ENCODE measurements around the gene USP28. TPM values are rescaled to one million over a fixed set of nuclear protein-coding genes. Genes with fewer than 3 reads are reported as not detected.
"Not testable (repeated sequence)": the region's sequence is repeated elsewhere in the genome, so short reads cannot be mapped to it uniquely, and the experiment has no call there.

Gene USP28
- total RNA-seq, 1 donor from 2014 or later, result 34.8 TPM

DNA sequence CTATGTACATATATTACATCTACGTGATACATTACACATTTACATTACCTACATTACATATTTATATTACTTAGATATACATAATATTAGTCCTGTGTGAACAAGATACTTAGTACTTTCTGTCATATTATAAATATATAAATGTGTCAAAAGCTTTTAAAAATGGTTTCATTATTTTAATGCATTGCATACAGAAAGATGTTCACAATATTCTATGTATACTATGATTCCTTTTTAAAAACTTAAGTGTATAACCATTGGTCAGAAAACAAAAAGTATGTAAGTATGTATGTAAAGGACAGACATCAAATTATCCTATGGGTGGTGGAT is 101.2 kb downstream of the USP28 start:
- Mint-ChIP-seq H3K4me1 (ENCODE audit: low read depth) (peaks cover 20% of the 10 kb centered on the region), H3K27ac (peak overlapping the region; percentile 98), H3K27me3 (ENCODE audit: low read depth) (peaks cover 12% of the 10 kb centered on the region), H3K4me3 (ENCODE audit: low read depth) (peak overlapping the region; percentile 98), H3K9me3 (no peaks in the 10 kb centered on the region), H3K36me3 (ENCODE audit: low read depth) (peaks cover 24% of the 10 kb centered on the region)
- DNase-seq (ENCODE audit: low spot score), result no peak
- intact Hi-C loops (cut with micrococcal nuclease), result loop anchor here (5.0 to 10.0 kb wide), 3 partner anchors 187 to 1549 kb away; partner anchors contain the start of gene PTS

DNA sequence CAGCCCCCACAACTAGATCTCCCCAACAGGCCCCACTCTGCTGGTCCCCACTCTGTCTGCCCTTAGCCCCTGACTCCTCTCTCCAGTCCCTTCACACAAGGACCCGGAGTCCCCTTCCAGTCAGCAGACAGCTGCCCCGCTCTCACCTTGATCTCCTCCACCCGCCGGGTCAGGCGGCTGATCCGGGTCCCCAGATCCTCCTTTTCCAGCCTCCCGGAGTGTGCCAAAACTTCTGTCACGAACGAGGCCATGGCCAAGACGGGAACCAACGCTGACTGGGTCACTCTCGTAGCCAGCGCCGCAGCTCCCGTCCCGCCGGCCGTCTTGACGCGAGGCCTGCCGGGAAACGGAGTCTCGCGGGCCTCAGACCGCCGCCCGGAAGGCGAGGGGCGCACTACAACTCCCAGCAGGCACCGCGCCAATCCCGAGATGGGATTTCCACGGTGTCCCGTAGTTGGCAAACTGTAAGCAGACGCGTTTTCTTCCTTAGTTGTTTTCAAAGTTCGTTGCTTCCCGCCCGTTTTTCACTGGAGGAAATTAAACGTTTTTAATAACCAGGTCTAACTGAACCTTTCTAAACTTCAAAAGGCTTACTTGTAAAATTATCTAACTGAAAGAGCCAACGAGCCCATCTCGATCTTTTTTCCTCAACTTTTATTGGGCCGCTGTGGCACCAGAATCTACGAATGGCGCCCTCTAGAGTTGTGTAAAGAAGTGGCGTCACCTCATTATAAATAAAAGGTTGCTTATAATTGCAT is 101.8 kb downstream of the USP28 start, which contains the start of gene ZW10:
ZW10 (minus strand) TSS at position 277 of the 758 bp plus-strand sequence; CDS start at position 251, 26 bp downstream.
- Mint-ChIP-seq H3K27ac (peak within 1 kb of the TSS; percentile 98), H3K4me1 (ENCODE audit: low read depth) (peaks cover 22% of the 10 kb centered on the region), H3K4me3 (ENCODE audit: low read depth) (peak within 1 kb of the TSS; percentile 98), H3K36me3 (ENCODE audit: low read depth) (peaks cover 29% of the 10 kb centered on the region), H3K27me3 (ENCODE audit: low read depth) (peaks cover 12% of the 10 kb centered on the region), H3K9me3 (no peaks in the 10 kb centered on the region)
- DNase-seq (ENCODE audit: low spot score), result peak; percentile 90
- intact Hi-C loops (cut with micrococcal nuclease), result loop anchor here (2.0 to 10.0 kb wide), 5 partner anchors 101 to 1549 kb away; partner anchors contain the start of genes PTS, TTC12 and USP28

DNA sequence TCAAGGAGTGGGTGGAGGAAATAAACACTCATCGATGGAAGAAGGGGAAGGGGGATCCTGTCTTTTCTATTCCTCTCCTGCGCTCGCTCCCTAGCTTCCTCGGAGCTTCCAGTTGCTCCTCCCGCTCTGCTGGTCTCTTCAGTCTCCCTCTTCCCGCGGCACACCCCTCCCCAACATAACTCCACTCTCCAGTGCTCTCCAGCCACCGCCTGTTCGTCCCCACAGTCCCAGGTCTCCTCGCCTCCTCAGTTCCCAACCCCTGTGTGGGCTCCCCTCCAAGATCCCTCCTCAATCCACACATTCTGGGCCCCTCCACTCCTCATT is 102.3 kb downstream of the USP28 start:
- Mint-ChIP-seq H3K9me3 (no peaks in the 10 kb centered on the region), H3K27me3 (ENCODE audit: low read depth) (peaks cover 11% of the 10 kb centered on the region)
- no peak for DNase-seq (ENCODE audit: low spot score)

DNA sequence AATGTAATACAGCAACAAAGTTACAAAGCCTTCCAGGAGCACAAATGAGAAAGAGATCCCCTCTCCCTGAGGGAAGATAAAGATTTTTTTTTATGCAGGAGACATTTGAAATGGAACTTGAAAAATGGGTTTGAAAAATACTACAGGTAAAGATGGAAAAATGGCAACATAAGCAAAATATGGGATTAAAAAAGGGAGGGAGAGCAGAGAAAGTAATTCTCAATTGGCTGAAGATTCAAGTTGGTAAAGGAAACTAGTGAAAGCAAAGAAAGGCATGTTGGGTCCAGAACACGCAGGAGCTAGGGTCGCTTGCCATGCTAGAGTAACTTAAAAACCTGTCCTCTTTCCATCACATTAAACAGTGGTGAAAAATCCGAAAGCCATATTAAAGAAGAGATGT is 103.4 kb downstream of the USP28 start:
- Mint-ChIP-seq H3K27ac (peak overlapping the region; percentile 14), H3K27me3 (ENCODE audit: low read depth) (peaks cover 6% of the 10 kb centered on the region)
- intact Hi-C loops (cut with micrococcal nuclease), result loop anchor here (2.0 to 10.0 kb wide), 5 partner anchors 103 to 1547 kb away; partner anchors contain the start of genes PTS, TTC12 and USP28

More for the DNA sequence above, 102.3 kb downstream of the USP28 start:
- Mint-ChIP-seq H3K4me1 (ENCODE audit: low read depth) (peaks cover 22% of the 10 kb centered on the region), H3K27ac (peak overlapping the region; percentile 98), H3K4me3 (ENCODE audit: low read depth) (peak overlapping the region; percentile 98), H3K36me3 (ENCODE audit: low read depth) (peaks cover 34% of the 10 kb centered on the region)
- intact Hi-C loops (cut with micrococcal nuclease), result loop anchor here (2.0 to 10.0 kb wide), 5 partner anchors 102 to 1548 kb away; partner anchors contain the start of genes PTS, TTC12 and USP28

DNA sequence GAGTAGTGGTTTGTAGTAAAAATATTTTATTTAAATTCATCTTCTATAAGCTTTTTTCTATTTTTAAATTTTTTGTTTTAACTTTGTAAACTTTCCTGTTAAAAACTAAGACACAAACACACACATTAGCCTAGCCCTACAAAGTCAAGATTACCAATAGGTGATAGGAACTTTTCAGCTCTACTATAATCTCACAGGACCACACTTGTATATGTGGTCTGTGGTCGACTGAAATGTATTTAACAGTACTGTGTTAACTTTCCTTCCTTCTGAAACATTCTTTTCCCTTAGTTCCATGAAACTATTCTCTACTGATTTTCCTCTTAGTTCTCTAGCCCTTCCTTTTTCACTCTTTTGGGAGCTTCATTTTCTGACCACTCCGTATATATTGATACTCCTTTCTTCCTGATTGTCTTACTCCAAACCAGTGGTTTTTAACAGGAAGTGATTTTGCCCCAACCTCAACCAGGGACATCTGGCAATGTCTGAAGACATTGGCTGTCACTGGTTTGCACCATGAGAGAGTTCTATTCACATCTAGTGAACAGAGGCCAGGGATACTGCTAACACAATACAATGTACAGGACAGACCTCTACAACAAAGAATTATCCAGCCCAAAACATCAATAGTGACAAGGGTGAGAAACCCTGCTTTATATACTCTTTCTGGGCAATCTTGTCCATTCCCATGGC is 110.7 kb downstream of the USP28 start:
- H3K4me3 Mint-ChIP-seq (ENCODE audit: low read depth), result no peak overlapping the region
- H3K9me3 Mint-ChIP-seq, result no peaks in the 10 kb centered on the region
- intact Hi-C loops (cut with micrococcal nuclease), result no loop called here
- no peak overlapping the region for H3K27ac Mint-ChIP-seq
- H3K36me3 Mint-ChIP-seq (ENCODE audit: low read depth), result peaks cover 62% of the 10 kb centered on the region
- peaks cover 20% of the 10 kb centered on the region for H3K4me1 Mint-ChIP-seq (ENCODE audit: low read depth)
- DNase-seq (ENCODE audit: low spot score), result no peak
- no peaks in the 10 kb centered on the region for H3K27me3 Mint-ChIP-seq (ENCODE audit: low read depth)

More for the DNA sequence above, 103.4 kb downstream of the USP28 start:
- Mint-ChIP-seq H3K9me3 (no peaks in the 10 kb centered on the region), H3K36me3 (ENCODE audit: low read depth) (peaks cover 44% of the 10 kb centered on the region), H3K4me1 (ENCODE audit: low read depth) (peaks cover 28% of the 10 kb centered on the region), H3K4me3 (ENCODE audit: low read depth) (peak overlapping the region; percentile 98)
- DNase-seq (ENCODE audit: low spot score), result no peak

DNA sequence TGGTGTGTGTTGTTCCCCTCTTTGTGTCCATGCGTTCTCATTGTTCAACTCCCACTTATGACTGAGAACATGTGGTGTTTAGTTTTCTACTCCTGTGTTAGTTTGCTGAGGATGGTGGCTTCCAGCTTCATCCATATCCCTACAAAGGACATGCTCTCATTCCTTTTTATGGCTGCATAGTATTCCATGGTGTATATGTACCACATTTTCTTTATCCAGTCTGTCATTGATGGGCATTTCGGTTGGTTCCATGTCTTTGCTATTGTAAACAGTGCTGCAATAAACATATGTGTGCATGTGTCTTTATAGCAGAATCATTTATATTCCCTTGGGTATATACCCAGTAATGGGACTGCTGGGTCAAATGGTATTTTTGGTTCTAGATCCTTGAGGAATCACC is 112.3 kb downstream of the USP28 start:
- H3K27ac Mint-ChIP-seq; H3K27me3 Mint-ChIP-seq (ENCODE audit: low read depth); H3K4me3 Mint-ChIP-seq (ENCODE audit: low read depth); DNase-seq (ENCODE audit: low spot score); intact Hi-C loops (cut with micrococcal nuclease); H3K9me3 Mint-ChIP-seq: not testable (repeated sequence)
- Mint-ChIP-seq H3K36me3 (ENCODE audit: low read depth) (peaks cover 60% of the 10 kb centered on the region), H3K4me1 (ENCODE audit: low read depth) (peaks cover 17% of the 10 kb centered on the region)

DNA sequence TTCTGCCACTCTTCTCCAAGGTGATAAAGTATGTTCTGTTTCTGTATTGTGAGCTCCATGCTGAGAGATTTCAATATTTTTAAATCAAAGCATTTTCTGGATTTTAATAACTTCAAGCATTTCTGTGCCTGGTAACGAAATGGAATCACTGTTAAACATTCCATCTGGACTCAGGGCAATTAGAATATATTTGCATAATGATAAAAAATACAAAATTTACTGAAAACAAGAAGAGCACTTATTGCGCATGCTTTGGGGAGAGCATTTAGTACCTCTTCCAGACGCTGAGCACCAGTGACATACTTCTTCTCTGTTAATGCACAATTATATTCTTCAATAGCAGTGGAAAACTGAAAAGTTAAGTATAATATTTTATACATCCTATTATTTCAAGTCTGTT is 115.1 kb downstream of the USP28 start:
- Mint-ChIP-seq H3K27ac (no peak overlapping the region), H3K4me3 (ENCODE audit: low read depth) (no peak overlapping the region), H3K9me3 (no peaks in the 10 kb centered on the region), H3K36me3 (ENCODE audit: low read depth) (peaks cover 54% of the 10 kb centered on the region), H3K4me1 (ENCODE audit: low read depth) (peaks cover 9% of the 10 kb centered on the region), H3K27me3 (ENCODE audit: low read depth) (no peaks in the 10 kb centered on the region)
- no peak for DNase-seq (ENCODE audit: low spot score)
- intact Hi-C loops (cut with micrococcal nuclease), result no loop called here

DNA sequence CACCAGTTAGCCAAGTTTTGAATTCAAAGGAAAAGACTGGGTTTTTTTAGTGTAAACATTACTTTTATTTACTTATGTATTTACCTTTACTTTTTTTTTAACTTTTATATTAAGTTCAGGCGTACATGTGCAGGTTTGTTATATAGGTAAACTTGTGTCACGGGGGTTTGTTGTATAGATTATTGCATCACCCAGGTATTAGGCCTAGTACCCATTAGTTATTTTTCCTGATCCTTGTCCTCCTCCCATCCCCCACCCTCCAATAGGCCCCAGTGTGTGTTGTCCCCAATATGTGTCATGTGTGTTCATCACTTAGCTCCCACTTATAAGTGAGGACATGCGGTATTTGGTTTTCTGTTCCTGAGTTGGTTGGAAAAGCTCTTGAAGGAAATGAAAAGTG is 122.4 kb downstream of the USP28 start:
- Mint-ChIP-seq H3K4me1 (ENCODE audit: low read depth) (no peaks in the 10 kb centered on the region), H3K36me3 (ENCODE audit: low read depth) (peaks cover 25% of the 10 kb centered on the region), H3K27me3 (ENCODE audit: low read depth) (no peaks in the 10 kb centered on the region), H3K4me3 (ENCODE audit: low read depth) (no peak overlapping the region), H3K9me3 (no peaks in the 10 kb centered on the region), H3K27ac (no peak overlapping the region)
- DNase-seq (ENCODE audit: low spot score), result no peak
- intact Hi-C loops (cut with micrococcal nuclease), result no loop called here

Other genes with a start within 250 kb of the USP28 start
- 0.48 and 1.0 TPM in 2 replicates for gene TMPRSS5, start 169.3 kb downstream of the USP28 start, total RNA-seq
- gene ZW10, start 101.9 kb downstream of the USP28 start, total RNA-seq, result 24.4 TPM in 2 replicates
- gene CLDN25, start 95.8 kb downstream of the USP28 start, total RNA-seq, result not detected in 2 replicates
- gene HTR3B, start 29.2 kb upstream of the USP28 start, total RNA-seq, result not detected in 2 replicates
- gene HTR3A, start 99.5 kb upstream of the USP28 start, total RNA-seq, result not detected in 2 replicates
- 2.8 and 2.9 TPM in 2 replicates for gene ZBTB16, start 184.1 kb upstream of the USP28 start, total RNA-seq

Measured in activated T-helper 2 cell treated with anti-CD3 and anti-CD28 coated beads, Interferon-gamma antibody, Interleukin-2, Interleukin-4, amounts not matched to agents 10 μg/mL and 5 μg/mL and 100 μg/mL, durations not matched to agents 14 hours and 24 hours and 36 hours (primary cell).